Spleen (tissue), 7 donors: ENCODE measurements around the gene BRINP3.

Source experiments
- POLR2AphosphoS5 ChIP-seq, 3 donors: sonication (generic); formaldehyde crosslinking; IDR thresholded peaks; one replicate each; pipeline ENCODE4 v1.5.1; 2017; ENCODE audit warnings: antibody characterized with exemption in 3 of 3
- TF ChIP-seq, protein P1 (sequence below), 11 experiments: fragments of 200-600 bp in 7 of 11; fragments of 450-650 bp in 4 of 11; sonication (generic) in 4 of 11; IDR thresholded peaks in 8 of 11; conservative IDR thresholded peaks in 3 of 11; 1 replicate in 7 of 11; 2 replicates in 4 of 11; pipeline versions ENCODE4 v1.4.0 to v1.8.0; 2016 to 2021; ENCODE audit warnings: antibody characterized with exemption in 11 of 11, inconsistent platforms in 4 of 11, mild to moderate bottlenecking in 1 of 11
- donor health status: DM: no; HTN: no; CAD: no; lungs with moderate emphysema.
- donor health status: DM: no; HTN: no; CAD: no.
- donor health status: DM: no; HTN: no; CAD: no.

DNA sequence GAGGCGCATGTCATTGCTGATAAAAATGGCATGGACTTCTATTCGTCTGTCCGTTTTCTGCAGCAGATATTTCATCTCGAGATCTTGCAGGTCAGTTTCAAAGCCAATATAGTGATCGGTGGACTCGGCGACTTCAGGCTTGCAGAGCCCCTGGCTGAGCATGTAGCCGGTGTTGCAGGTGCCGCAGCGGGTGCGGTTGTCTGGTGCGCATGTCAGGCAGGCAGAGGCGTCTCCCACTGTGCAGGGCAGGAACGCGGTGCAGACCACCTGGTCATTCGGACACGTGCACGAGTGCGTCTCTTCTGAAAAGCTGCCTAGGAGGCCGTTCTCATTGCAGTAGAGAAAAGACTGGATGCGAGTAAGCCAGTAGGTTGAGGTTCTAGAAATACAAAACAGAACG lies 378.9 kb downstream of the BRINP3 start:
- TF ChIP-seq, protein P1, sequence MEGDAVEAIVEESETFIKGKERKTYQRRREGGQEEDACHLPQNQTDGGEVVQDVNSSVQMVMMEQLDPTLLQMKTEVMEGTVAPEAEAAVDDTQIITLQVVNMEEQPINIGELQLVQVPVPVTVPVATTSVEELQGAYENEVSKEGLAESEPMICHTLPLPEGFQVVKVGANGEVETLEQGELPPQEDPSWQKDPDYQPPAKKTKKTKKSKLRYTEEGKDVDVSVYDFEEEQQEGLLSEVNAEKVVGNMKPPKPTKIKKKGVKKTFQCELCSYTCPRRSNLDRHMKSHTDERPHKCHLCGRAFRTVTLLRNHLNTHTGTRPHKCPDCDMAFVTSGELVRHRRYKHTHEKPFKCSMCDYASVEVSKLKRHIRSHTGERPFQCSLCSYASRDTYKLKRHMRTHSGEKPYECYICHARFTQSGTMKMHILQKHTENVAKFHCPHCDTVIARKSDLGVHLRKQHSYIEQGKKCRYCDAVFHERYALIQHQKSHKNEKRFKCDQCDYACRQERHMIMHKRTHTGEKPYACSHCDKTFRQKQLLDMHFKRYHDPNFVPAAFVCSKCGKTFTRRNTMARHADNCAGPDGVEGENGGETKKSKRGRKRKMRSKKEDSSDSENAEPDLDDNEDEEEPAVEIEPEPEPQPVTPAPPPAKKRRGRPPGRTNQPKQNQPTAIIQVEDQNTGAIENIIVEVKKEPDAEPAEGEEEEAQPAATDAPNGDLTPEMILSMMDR (IDR thresholded peaks at IDR 0.05 in 8 of 11, conservative IDR thresholded peaks at IDR 0.05 in 3 of 11): no peak
- TF ChIP-seq POLR2AphosphoS5 (IDR thresholded peaks at IDR 0.05): no peak
